Thyroid gland (tissue), 4 donors: ENCODE results near the gene NRG3.

Experiments
- CTCF ChIP-seq, 6 experiments: fragments of 200-600 bp in 3 of 6; fragments of 450-650 bp in 3 of 6; sonication (generic) in 3 of 6; IDR thresholded peaks; one replicate each; pipeline ENCODE4 v1.5.1; 2016 to 2019; ENCODE audit warnings: antibody characterized with exemption in 6 of 6, mild to moderate bottlenecking in 2 of 6, inconsistent platforms in 1 of 6, moderate library complexity in 1 of 6
- POLR2A ChIP-seq, 2 donors: fragments of 450-650 bp; IDR thresholded peaks; one replicate each; pipeline ENCODE4 v1.6.1; 2017; ENCODE audit warnings: antibody characterized with exemption in 2 of 2, mild to moderate bottlenecking in 2 of 2, moderate library complexity in 1 of 2

GRCh38 chr10:82038587-82038986 is 163.6 kb downstream of the NRG3 start:
- TF ChIP-seq CTCF (IDR thresholded peaks at IDR 0.05) (no peak), POLR2A (IDR thresholded peaks at IDR 0.05) (no peak)
